Effector CD8-positive, alpha-beta T cell (primary cell): ENCODE data around the gene VIPR2.

Source experiments
- DNase-seq: peaks from one replicate; lab custom pipeline; 2025; lab: John Stamatoyannopoulos, UW

The VIPR2 gene

DNA sequence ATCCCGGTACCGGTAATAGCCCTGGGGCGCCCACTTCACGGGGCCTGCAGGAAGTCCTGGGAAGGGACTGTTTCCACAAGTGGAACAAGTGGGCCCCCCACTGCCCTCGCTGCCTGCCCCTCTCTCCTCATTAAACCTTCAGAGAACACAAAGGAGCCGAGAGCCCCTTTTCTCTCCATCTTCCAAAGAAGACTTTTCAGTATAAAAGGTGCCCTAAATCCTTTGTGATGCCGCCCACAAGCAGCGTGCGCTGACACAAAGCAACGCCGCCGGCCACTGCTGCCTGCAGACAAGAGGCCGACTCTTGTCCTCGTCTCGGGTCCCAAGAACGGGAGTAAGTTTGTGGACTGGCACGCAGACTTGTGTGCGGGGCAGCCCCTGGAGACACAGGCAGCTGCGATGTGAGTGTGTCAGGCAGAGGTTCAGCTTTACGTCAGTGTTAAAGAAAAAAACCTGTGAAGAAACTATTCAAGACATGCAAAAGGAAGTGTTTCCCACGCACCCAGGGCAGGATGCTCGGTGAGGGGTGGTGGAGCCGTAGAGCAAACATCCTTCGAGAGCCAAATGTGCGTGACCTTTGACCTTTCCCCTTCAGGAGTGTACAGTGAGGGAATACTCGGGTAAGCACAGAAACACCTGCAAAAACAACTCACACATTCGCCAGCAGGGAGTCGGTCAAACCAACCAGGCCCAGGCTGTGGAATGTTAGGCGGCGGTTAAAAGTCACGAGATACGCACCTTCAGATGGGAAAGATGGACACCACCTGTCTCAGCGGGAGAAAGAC lies 118.2 kb downstream of the VIPR2 start:
- DNase-seq, result no peak

GRCh38 chr7:159025161-159025779 lies 119.4 kb downstream of the VIPR2 start:
- DNase-seq, result no peak

GRCh38 chr7:159024280-159024951 lies 120.3 kb downstream of the VIPR2 start:
- no peak for DNase-seq

DNA sequence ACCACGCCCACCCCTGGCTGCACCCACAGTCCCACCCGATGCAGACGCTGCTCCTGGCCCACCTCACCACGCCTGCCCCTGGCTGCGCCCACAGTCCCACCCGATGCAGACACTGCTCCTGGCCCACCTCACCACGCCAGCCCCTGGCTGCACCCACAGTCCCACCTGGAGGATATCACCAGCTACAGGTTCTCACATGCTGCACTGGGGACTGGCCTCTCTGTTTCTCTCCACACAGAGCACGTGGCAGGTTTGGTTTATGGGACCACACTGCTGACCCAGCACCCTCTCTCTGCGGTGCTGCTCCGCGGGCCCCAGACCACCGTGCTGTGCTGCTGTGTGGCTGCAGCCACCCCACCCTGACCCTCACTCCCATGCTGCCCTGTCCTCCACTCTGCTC lies 120.9 kb downstream of the VIPR2 start:
- DNase-seq, result no peak

DNA sequence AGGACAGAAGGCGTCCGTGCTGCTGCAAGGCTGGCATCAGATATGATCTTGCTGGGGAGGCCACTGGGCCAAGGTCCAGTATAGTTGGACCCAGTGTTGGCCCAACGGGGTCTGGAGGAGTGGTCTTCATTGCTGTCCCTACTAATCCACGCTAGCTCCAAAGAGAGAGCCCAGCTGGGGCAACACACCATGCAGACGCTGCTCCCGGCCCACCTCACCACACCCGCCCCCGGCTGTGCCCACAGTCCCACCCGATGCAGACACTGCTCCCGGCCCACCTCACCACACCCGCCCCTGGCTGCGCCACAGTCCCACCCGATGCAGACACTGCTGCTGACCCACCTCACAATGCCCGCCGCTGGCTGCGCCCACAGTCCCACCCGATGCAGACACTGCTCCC lies 121.5 kb downstream of the VIPR2 start:
- DNase-seq, result no peak

- no peak for DNase-seq
Observed at GRCh38 chr7:159022238-159022993, 122.3 kb downstream of the VIPR2 start.

GRCh38 chr7:159020987-159021386 lies 123.7 kb downstream of the VIPR2 start:
- DNase-seq, result no peak

GRCh38 chr7:159019111-159019510 lies 125.6 kb downstream of the VIPR2 start:
- DNase-seq, result no peak

GRCh38 chr7:159017741-159018140 lies 126.9 kb downstream of the VIPR2 start:
- DNase-seq, result no peak

- no peak for DNase-seq
Observed at GRCh38 chr7:159017210-159017609, 127.5 kb downstream of the VIPR2 start.

GRCh38 chr7:159016591-159016990 lies 128.1 kb downstream of the VIPR2 start:
- no peak for DNase-seq

DNA sequence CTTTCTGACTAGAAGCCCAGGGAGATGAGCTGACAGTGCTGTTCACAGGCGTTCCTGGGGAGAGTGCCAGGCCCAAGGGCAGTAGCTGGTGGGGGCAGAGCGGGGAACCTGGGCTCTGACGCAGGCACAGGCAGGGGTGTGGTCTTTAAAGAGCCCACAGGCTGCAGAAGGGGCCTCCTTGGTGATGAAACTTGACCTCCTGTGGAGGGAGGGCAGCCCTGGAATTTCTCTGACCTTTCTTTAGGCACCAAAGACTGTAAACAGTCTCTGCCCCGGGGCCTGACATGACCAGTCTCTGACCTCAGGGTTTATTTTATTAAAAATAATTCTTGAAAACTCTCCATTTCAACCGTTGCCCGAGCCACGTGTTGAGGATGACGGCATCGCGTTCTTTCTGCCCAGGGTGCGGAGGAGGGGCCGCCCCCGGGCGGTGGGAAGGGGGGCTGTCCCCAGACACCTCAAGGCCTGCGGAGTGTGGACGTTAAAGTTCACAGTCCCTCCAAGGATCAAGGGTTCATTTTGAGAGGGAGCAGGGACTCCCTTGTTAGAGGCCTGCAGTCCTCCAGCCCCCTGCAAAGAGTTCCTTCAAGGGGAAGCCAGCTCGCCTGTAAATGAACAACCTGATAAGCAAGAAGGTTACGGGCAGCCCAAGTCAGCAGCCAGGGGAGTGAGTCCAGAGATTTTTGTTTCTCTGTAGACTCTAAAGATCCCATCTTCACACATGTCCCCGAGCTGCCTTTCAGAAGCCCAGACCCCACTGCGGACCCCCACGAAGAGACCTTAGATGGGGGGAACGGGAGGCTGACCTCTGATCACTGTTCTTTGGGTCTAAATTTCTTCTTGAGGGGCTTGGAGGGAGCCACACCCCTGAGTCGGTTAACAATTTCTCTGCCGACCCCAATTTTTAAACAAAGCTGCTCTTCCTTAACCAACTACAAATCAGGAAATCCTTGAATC lies 128.9 kb downstream of the VIPR2 start:
- DNase-seq, result no peak

DNA sequence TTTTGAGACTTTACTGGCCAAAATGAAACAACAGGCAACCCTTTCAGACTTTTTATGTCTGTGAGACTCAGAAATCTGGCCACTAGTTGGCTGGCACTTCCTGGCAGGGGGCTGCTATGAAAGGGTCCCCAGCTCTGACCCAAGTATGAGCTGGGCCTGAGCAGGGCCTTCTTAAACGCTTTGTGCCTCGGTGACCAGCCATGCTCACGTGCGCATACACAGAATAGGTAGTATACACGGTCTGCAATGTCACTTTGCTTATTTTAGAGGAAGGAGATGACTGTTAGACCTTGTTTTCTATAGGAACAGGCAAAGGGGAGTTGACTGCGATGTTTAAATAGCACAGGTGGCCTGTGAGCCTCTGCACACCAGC lies 129.6 kb downstream of the VIPR2 start:
- DNase-seq, result no peak

DNA sequence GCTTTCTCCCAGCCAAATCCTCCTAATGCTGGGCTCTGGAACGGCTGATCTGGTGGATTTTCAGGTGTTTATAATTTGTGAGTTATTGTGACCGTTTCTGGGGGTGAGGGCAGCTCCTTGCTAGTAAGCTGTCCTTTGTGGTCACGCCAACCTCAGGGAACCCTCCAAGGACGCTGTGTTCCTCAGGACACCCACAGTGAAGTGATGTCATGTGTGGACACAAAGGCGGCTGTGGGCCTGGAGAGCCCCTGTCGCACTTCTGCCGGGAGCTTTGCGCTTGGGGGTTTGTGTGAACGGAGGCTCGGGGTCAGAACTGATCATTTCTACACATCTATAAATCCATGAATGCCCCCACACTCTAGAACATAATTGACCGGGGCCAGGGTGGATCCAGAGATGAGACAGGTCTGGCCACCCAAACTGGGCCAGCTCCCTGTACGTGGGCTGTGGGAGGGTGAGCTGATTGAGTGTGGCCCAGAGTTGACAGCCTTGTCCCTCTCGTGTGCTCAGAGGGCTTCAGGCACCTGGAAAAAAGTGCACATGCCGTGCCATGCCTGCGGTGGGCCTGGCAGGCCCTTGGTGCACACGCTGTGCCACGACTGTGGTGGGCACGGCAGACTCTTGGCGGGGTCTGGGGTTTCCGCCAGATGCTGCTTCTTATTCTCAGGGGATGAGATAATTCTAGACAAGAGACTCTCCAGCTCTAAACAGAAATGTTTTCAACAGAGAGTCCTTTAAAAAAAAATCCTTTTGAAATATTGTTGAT lies 130.2 kb downstream of the VIPR2 start:
- no peak for DNase-seq

GRCh38 chr7:159013825-159014289 lies 130.8 kb downstream of the VIPR2 start:
- DNase-seq, result no peak

DNA sequence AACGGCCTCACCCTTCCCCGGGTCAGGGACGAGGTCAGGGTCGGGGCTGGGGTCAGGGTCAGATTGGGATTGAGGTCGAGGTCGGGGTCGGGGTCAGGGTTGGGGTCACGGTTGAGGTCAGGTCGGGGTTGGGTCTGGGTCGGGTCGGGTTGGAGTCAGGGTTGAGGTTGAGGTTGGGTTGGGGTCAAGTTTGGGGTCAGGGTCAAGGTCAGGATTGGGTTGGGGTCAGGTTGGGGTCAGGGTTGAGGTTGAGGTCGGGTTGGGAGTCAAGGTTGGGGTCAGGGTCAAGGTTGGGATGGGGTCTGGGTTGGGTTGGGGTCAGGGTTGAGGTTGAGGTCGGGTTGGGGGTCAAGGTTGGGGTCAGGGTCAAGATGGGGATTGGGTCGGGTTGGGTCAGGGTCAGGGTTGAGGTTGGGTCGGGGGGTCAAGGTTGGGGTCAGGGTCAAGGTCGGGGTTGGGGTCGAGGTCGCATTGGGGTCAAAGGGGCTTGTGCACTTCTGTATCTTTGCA lies 131.4 kb downstream of the VIPR2 start:
- no peak for DNase-seq

GRCh38 chr7:159012353-159013069 lies 132.2 kb downstream of the VIPR2 start:
- DNase-seq, result no peak

DNA sequence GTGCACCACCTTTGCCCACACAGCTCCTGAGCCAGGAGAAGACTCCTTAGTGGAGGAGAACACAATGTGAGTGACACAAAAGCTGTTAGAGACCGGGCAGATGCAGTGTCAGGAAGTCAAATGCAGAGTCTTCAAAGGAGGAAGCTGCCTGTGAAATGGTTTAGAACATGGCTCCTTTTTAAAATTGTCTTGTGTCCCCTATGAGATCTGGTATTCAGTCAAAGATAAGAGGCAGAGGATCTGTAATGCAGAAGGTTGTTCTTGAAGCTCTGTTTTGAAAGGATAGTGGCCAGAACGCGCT lies 133.0 kb downstream of the VIPR2 start:
- no peak for DNase-seq

DNA sequence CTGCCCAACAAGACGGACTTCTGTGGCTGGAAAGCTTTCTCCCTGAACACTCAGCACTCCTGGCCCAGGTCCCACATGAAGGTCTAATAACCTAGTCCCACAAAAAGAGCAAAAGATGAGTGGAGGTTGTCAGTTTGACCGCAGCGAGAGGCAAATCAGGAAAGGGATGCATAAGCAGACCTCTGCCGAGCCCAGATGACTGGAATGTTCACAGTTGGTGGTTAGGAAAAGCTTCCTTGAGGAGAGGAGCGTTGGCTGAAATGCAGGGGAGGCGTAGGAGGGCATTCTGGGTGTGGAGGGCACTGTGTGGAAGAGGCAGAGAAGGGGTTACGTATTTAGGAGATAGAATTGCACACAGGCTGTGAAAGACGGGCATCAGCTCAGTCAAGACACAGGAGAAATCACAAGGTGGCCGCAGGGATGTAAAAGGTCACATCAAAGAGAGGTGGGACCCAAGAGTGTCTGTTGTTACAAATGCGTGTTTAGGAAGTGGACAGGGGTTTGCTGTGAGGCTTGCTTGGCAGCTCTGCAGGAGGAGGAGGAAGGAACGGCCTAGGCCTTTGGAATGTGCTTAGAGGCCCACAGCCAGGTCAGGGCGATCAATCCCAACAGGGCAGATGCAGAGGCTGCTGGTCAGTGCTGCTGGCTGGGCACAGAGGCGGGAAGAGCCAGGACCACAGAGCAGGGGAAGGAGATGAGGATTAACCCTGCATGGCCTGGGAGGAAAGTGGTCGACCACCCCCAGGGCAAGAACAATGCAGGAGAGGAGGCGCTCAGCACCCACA lies 133.5 kb downstream of the VIPR2 start:
- no peak for DNase-seq
